HepG2 (cell line): Measurements from ENCODE around the gene ATM. TPM values are rescaled to one million over a fixed set of nuclear protein-coding genes. Genes with fewer than 3 reads are reported as not detected.

Experiments
- ATAC-seq: fragments of 200-7000 bp; cut with Tn5 transposase; 3 replicates; pipeline ENCODE4 v1.9.1; 2020; ENCODE audit warnings: mild to moderate bottlenecking, moderate library complexity
- BruUV-seq: library from RNA; stranded (reverse); fragments of 400-500 nt; replicated peaks from 2 replicates; lab custom pipeline; 2021; lab: Mats Ljungman, UMichigan
- CTCF ChIA-PET: fragments of 300-600 bp; formaldehyde crosslinking; extraction: SDS; loops from one replicate; lab custom pipeline; 2021; ENCODE audit warnings: low total read pairs, inconsistent platforms, low intra/inter-chr PET ratio; lab: Yijun Ruan, JAX
- POLR2A ChIA-PET: fragments of 350-600 bp; sonication (Branson Sonifier 250); formaldehyde crosslinking; loops from one replicate; lab custom pipeline; 2020; ENCODE audit warnings: antibody characterized with exemption, inconsistent platforms; lab: Yijun Ruan, JAX
- DNase-seq: peaks from one replicate; pipeline ENCODE4 v3.0.0-alpha.2; 2015; ENCODE audit warnings: low spot score
- FAIRE-seq: peaks from 3 replicates; lab custom pipeline; 2011; peaks lifted over from hg19 to GRCh38; lab: Jason Lieb, UNC
- H2AFZ ChIP-seq: one replicate; pipeline ENCODE4 v1.6.1; 2011; ENCODE audit warnings: low read length, inconsistent platforms
- H3K27ac ChIP-seq: fragments of 300-600 bp; 3 replicates; pipeline ENCODE4 v1.8.0; 2011; ENCODE audit warnings: mixed run types, mild to moderate bottlenecking, mixed read lengths, low read length, inconsistent platforms; ENCODE audit not compliant: insufficient read depth; ENCODE audit errors: extremely low read length
- H3K27me3 ChIP-seq, 2 experiments: fragments of 200-600 bp in 1 of 2; 2 replicates in 1 of 2; 3 replicates in 1 of 2; pipeline versions ENCODE4 v1.6.0 to v1.8.0; 2011; ENCODE audit warnings: low read length in 2 of 2, mild to moderate bottlenecking in 2 of 2, moderate library complexity in 2 of 2, inconsistent platforms in 1 of 2; ENCODE audit not compliant: insufficient read depth in 2 of 2, control insufficient read depth in 1 of 2
- H3K36me3 ChIP-seq, 2 experiments: fragments of 200-600 bp in 1 of 2; replicated peaks in 1 of 2; 2 replicates in 1 of 2; 3 replicates in 1 of 2; pipeline versions ENCODE4 v1.5.1 to v1.8.0; 2011; ENCODE audit warnings: low read length in 2 of 2, inconsistent platforms in 1 of 2; ENCODE audit not compliant: insufficient read depth in 2 of 2, control insufficient read depth in 1 of 2
- H3K4me1 ChIP-seq: 2 replicates; pipeline ENCODE4 v1.5.1; 2012; ENCODE audit warnings: low read length, inconsistent platforms; ENCODE audit not compliant: insufficient read depth
- H3K4me2 ChIP-seq: 2 replicates; pipeline ENCODE4 v1.6.0; 2011; ENCODE audit warnings: low read depth, low read length, inconsistent platforms
- H3K4me3 ChIP-seq, 3 experiments: fragments of 200-600 bp in 1 of 3; sonication (generic), shearing (Covaris generic) in 1 of 3; replicated peaks in 1 of 3; 2 replicates each; pipeline ENCODE4 v1.5.1; 2011 to 2016; ENCODE audit warnings: low read length in 3 of 3, inconsistent platforms in 2 of 3, low read depth in 2 of 3, mild to moderate bottlenecking in 2 of 3, control low read depth in 1 of 3, mixed read lengths in 1 of 3; ENCODE audit not compliant: insufficient read depth in 1 of 3
- H3K79me2 ChIP-seq: one replicate; pipeline ENCODE4 v1.6.1; 2011; ENCODE audit warnings: low read length, inconsistent platforms; ENCODE audit not compliant: insufficient read depth
- H3K9ac ChIP-seq: 2 replicates; pipeline ENCODE4 v1.6.0; 2011; ENCODE audit warnings: mild to moderate bottlenecking, low read depth, low read length, inconsistent platforms; ENCODE audit not compliant: insufficient read depth
- H3K9me3 ChIP-seq: 2 replicates; pipeline ENCODE4 v1.5.1; 2012; ENCODE audit warnings: mild to moderate bottlenecking, low read length
- H4K20me1 ChIP-seq: 2 replicates; pipeline ENCODE4 v1.6.0; 2011; ENCODE audit warnings: inconsistent platforms, mild to moderate bottlenecking, low read length, moderate library complexity; ENCODE audit not compliant: insufficient read depth
- CSRNP2 ChIP-seq: sonication (generic); formaldehyde crosslinking; conservative IDR thresholded peaks from 2 replicates; pipeline ENCODE4 v1.8.0; 2022; ENCODE audit warnings: low read depth, missing genetic modification reagents
- ELK4 ChIP-seq: sonication (generic); formaldehyde crosslinking; IDR thresholded peaks from 2 replicates; pipeline ENCODE4 v1.9.0; 2021; ENCODE audit warnings: missing genetic modification reagents, borderline replicate concordance
- ESRRA ChIP-seq: sonication (generic); formaldehyde crosslinking; IDR thresholded peaks from 2 replicates; pipeline ENCODE4 v1.5.1; 2020; ENCODE audit warnings: mild to moderate bottlenecking, low read depth, missing genetic modification reagents
- GMEB1 ChIP-seq: sonication (generic); formaldehyde crosslinking; IDR thresholded peaks from 2 replicates; pipeline ENCODE4 v1.5.1; 2020; ENCODE audit warnings: missing genetic modification reagents, mild to moderate bottlenecking, borderline replicate concordance
- GPBP1L1 ChIP-seq: sonication (generic); formaldehyde crosslinking; IDR thresholded peaks from 2 replicates; pipeline ENCODE4 v1.5.0; 2020; ENCODE audit warnings: mild to moderate bottlenecking, missing genetic modification reagents
- KLF12 ChIP-seq: sonication (generic); formaldehyde crosslinking; IDR thresholded peaks from 2 replicates; pipeline ENCODE4 v1.4.0; 2020; ENCODE audit warnings: missing genetic modification reagents, borderline replicate concordance
- MTA1 ChIP-seq: sonication (generic); formaldehyde crosslinking; IDR thresholded peaks from 2 replicates; pipeline ENCODE4 v1.4.0; 2020; ENCODE audit warnings: missing genetic modification reagents, mild to moderate bottlenecking, borderline replicate concordance
- NCOA2 ChIP-seq: sonication (generic); formaldehyde crosslinking; IDR thresholded peaks from 2 replicates; pipeline ENCODE4 v1.8.0; 2022; ENCODE audit warnings: inconsistent platforms
- SATB2 ChIP-seq: sonication (generic); formaldehyde crosslinking; IDR thresholded peaks from 2 replicates; pipeline ENCODE4 v1.5.0; 2020; ENCODE audit warnings: missing genetic modification reagents
- SCMH1 ChIP-seq: sonication (generic); formaldehyde crosslinking; IDR thresholded peaks from 2 replicates; pipeline ENCODE4 v1.9.0; 2021; ENCODE audit warnings: missing genetic modification reagents, mild to moderate bottlenecking, borderline replicate concordance
- SRY ChIP-seq: sonication (generic); formaldehyde crosslinking; IDR thresholded peaks from 2 replicates; pipeline ENCODE4 v1.8.0; 2022; ENCODE audit warnings: mild to moderate bottlenecking, missing genetic modification reagents
- ZBTB14 ChIP-seq: sonication (generic); formaldehyde crosslinking; IDR thresholded peaks from 2 replicates; pipeline ENCODE4 v1.4.0; 2020; ENCODE audit warnings: missing genetic modification reagents
- ZNF18 ChIP-seq: sonication (generic); formaldehyde crosslinking; IDR thresholded peaks from 2 replicates; pipeline ENCODE4 v1.8.0; 2022; ENCODE audit warnings: mild to moderate bottlenecking, missing genetic modification reagents; ENCODE audit not compliant: insufficient replicate concordance
- ZNF343 ChIP-seq: sonication (generic); formaldehyde crosslinking; IDR thresholded peaks from 2 replicates; pipeline ENCODE4 v1.4.0; 2020; ENCODE audit warnings: mild to moderate bottlenecking, missing genetic modification reagents
- ZNF501 ChIP-seq: sonication (generic); formaldehyde crosslinking; IDR thresholded peaks from 2 replicates; pipeline ENCODE4 v1.5.1; 2020; ENCODE audit warnings: mild to moderate bottlenecking, moderate library complexity, missing genetic modification reagents
- WGBS: methylation state at CpG from one replicate; pipeline ENCODE4 v1.1.6; 2017; ENCODE audit warnings: low lambda C conversion rate; 5-methylcytosine and 5-hydroxymethylcytosine counted together
- in situ Hi-C: cut with HindIII; loops from 2 replicates; pipeline ENCODE4 v1.10.0; 2017; ENCODE audit warnings: low pct_unique_long_range_greater_than_20kb; ENCODE audit not compliant: extremely low pct_ligation_motif_present
- intact Hi-C: fragments of 100-400 bp; cut with micrococcal nuclease; formaldehyde crosslinking; loops from one replicate; pipeline ENCODE4 v1.10.0; 2022; ENCODE audit not compliant: unreplicated experiment
- polyA plus RNA-seq, 8 experiments: library from polyadenylated mRNA; depleted of rRNA in 3 of 8; stranded (reverse) in 7 of 8; unstranded in 1 of 8; fragments of >200 nt; fragmentation: Illumina TruSeq in 4 of 8; extraction: Trizol in 4 of 8; gene quantifications; 2 replicates each; pipeline versions ENCODE4 v1.2.1 to v1.2.3, GENCODE V29; 2011 to 2016; ENCODE audit warnings: low read depth in 4 of 8, missing spikeins in 1 of 8, mixed read lengths in 1 of 8; ENCODE audit not compliant: insufficient read depth in 1 of 8
- total RNA-seq, 5 experiments: library from RNA; depleted of rRNA; stranded (reverse); fragments of >200 nt; fragmentation: Illumina TruSeq; extraction: Trizol; gene quantifications; 2 replicates each; pipeline ENCODE4 v1.2.3, GENCODE V29; 2016; ENCODE audit warnings: low read depth in 1 of 5

The ATM gene
- total and polyA plus RNA-seq, 2 of the 13 experiments (the other 11 are each of a cell fraction or from before 2014, with no cell fraction given) = 40.0 to 71.6 TPM

- no peak for FAIRE-seq
- POLR2A ChIA-PET = no interaction called here
- H3K4me1 ChIP-seq = no peaks in the 10 kb centered on the region
- no peaks in the 10 kb centered on the region for H3K79me2 ChIP-seq
- CTCF ChIA-PET = no interaction called here
- ATAC-seq = no peak
- in situ Hi-C loops (no loop called here), intact Hi-C loops (no loop called here)
- H3K27me3 ChIP-seq = no peaks in the 10 kb centered on the region
- H4K20me1 ChIP-seq = no peaks in the 10 kb centered on the region
- no peak overlapping the region for H2AFZ ChIP-seq
- BruUV-seq = no TSS peak
- H3K4me2 ChIP-seq = no peak overlapping the region
- H3K27ac ChIP-seq = no peak overlapping the region
- H3K9me3 ChIP-seq = no peaks in the 10 kb centered on the region
- no peak overlapping the region for H3K4me3 ChIP-seq
- peaks cover 1 to 63% of the 10 kb centered on the region in 2 experiments for H3K36me3 ChIP-seq
- DNase-seq = no peak
- no peak overlapping the region for H3K9ac ChIP-seq
- WGBS = 96% methylated on average over 1 of the region's 1 CpG
- TF ChIP-seq SATB2 (CRISPR knock-in tag) = no peak
- no peak for TF ChIP-seq CSRNP2 (CRISPR knock-in tag)
- no peak for TF ChIP-seq KLF12
- no peak for TF ChIP-seq ZBTB14 (CRISPR knock-in tag)
- TF ChIP-seq NCOA2 = no peak
- TF ChIP-seq GPBP1L1 (CRISPR knock-in tag) = no peak
- no peak for TF ChIP-seq GMEB1 (CRISPR knock-in tag)
- no peak for TF ChIP-seq ESRRA (CRISPR knock-in tag)
- no peak for TF ChIP-seq ZNF343 (CRISPR knock-in tag)
- TF ChIP-seq SCMH1 (CRISPR knock-in tag) = no peak
- no peak for TF ChIP-seq SRY (CRISPR knock-in tag)
- no peak for TF ChIP-seq MTA1 (CRISPR knock-in tag)
- no peak for TF ChIP-seq ZNF18 (CRISPR knock-in tag)
- TF ChIP-seq ELK4 (CRISPR knock-in tag) = no peak
- no peak for TF ChIP-seq ZNF501
Measured at GRCh38 chr11:108302121-108302785, 79.4 kb downstream of the ATM start.
